Ishikawa (cell line): ENCODE measurements around the gene SUPT5H.

Experiments used
- CEBPB ChIP-seq: IDR thresholded peaks from 2 replicates; pipeline ENCODE4 v1.6.1; 2012
- CREB1 ChIP-seq: IDR thresholded peaks from 2 replicates; pipeline ENCODE4 v1.6.1; 2012; ENCODE audit warnings: low read depth
- EGR1 ChIP-seq: IDR thresholded peaks from 2 replicates; pipeline ENCODE4 v1.6.1; 2012
- EP300 ChIP-seq: IDR thresholded peaks from 2 replicates; pipeline ENCODE4 v1.6.1; 2012; ENCODE audit warnings: borderline replicate concordance
- FOXM1 ChIP-seq: IDR thresholded peaks from 2 replicates; pipeline ENCODE4 v1.6.1; 2012; ENCODE audit warnings: low read depth, borderline replicate concordance
- NFIC ChIP-seq: IDR thresholded peaks from 2 replicates; pipeline ENCODE4 v1.6.1; 2012
- RAD21 ChIP-seq: IDR thresholded peaks from 2 replicates; pipeline ENCODE4 v1.6.1; 2012; ENCODE audit warnings: low read depth
- TAF1 ChIP-seq: IDR thresholded peaks from 2 replicates; pipeline ENCODE4 v1.6.1; 2012; ENCODE audit warnings: low read depth, mild to moderate bottlenecking
- TCF12 ChIP-seq: IDR thresholded peaks from 2 replicates; pipeline ENCODE4 v1.6.1; 2012; ENCODE audit warnings: low read depth
- TEAD4 ChIP-seq: IDR thresholded peaks from 2 replicates; pipeline ENCODE4 v1.6.1; 2012
- YY1 ChIP-seq: IDR thresholded peaks from 2 replicates; pipeline ENCODE4 v1.6.1; 2012; ENCODE audit warnings: low read depth
- ZBTB7A ChIP-seq: IDR thresholded peaks from 2 replicates; pipeline ENCODE4 v1.6.1; 2012; ENCODE audit warnings: low read depth
- TF ChIP-seq, protein P1 (sequence below): IDR thresholded peaks from 2 replicates; pipeline ENCODE4 v1.6.1; 2012
- TF ChIP-seq, protein P2 (sequence below): IDR thresholded peaks from 2 replicates; pipeline ENCODE4 v1.6.1; 2012
- TF ChIP-seq, protein P3 (sequence below): IDR thresholded peaks from 2 replicates; pipeline ENCODE4 v1.6.1; 2012; ENCODE audit warnings: low read depth, mild to moderate bottlenecking

SUPT5H gene

DNA sequence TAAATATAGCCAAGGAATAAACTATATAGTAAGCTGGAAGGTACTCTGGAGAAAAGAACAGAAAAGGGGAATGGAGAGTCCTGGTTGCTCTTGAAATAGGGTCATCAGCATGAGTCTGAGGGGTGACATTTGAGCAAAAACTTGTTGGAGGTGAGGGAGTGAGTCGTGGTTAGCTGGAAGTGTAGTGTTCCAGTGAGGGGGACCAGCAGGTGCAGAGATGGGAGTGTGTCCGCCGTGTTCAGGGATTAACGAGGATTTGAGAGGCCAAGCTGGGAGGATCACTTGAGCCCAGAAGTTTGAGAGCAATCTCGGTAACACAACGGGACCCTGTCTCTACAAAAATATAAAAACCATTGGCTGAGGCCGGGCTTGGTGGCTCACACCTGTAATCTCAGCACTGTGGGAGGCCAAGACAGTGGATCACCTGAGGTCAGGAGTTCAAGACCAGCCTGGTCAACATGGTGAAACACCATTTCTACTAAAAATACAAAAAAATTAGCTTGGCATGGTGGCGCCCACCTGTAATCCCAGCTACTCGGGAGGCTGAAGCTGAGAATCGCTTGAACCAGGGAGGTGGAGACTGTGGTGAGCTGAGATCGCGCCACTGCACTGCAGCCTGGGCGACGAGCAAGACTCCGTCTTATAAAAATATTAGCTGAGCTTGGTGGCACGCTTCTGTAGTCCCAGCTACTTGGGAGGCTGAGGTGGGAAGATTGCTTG lies 1.1 kb downstream of the SUPT5H start:
- no peak for TF ChIP-seq CEBPB
- TF ChIP-seq, protein P1, sequence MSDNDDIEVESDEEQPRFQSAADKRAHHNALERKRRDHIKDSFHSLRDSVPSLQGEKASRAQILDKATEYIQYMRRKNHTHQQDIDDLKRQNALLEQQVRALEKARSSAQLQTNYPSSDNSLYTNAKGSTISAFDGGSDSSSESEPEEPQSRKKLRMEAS = no peak

DNA sequence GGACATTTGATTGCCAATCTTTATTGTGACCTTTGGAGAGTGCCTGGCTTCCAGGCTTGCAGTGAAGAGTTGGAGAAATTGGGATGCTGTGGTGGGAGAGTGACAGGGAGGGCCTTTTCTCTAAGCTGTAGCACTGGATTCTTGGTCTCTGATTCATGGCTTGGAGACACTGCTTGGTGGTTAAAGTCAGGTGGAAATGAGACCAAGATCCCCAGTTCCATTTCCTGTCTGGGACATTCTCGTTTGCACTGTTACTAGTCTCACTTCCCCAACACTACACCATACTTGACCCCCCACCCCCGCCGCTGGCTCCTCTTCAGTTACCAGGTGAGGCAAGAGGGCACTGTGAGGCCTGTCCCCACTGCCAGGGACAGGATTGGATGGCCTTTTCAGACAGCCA lies 2.9 kb downstream of the SUPT5H start:
- TF ChIP-seq CEBPB (no peak), FOXM1 (no peak), EGR1 (no peak), ZBTB7A (no peak), NFIC (no peak)

DNA sequence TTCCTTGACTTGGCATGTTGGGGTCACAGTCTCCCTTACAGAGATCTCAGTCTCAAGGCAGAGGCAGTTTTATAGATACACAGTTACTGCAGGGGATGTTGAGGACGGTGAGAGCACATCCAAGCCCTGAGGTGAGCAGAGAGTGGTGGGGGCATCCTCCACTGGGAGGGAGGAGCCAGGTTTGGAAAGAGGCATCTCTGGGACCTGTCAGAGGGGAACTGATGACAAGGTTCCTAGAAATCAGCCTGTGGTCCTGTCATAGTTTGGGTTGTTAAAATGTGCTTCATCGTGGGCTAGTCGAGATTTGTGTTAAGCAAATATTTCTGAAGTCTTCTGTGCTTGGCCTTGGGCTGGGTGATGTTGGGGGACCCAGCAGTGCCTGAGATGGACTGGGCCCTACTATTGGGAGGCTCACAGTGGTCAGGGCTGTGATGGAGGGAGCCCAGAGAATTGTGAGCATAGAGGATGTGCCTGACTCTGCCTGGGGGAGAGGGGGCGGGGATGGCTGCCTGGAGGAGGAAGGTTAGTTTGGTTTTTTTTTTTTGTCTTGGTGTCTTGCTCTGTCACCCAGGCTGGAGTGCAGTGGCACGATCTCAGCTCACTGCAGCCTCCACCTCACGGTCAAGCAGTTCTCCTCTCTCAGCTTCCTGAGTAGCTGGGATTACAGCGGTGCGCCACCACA lies 3.9 kb downstream of the SUPT5H start:
- TF ChIP-seq TCF12 (no peak), TEAD4 (no peak)
- TF ChIP-seq, protein P2, sequence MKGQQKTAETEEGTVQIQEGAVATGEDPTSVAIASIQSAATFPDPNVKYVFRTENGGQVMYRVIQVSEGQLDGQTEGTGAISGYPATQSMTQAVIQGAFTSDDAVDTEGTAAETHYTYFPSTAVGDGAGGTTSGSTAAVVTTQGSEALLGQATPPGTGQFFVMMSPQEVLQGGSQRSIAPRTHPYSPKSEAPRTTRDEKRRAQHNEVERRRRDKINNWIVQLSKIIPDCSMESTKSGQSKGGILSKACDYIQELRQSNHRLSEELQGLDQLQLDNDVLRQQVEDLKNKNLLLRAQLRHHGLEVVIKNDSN = no peak

DNA sequence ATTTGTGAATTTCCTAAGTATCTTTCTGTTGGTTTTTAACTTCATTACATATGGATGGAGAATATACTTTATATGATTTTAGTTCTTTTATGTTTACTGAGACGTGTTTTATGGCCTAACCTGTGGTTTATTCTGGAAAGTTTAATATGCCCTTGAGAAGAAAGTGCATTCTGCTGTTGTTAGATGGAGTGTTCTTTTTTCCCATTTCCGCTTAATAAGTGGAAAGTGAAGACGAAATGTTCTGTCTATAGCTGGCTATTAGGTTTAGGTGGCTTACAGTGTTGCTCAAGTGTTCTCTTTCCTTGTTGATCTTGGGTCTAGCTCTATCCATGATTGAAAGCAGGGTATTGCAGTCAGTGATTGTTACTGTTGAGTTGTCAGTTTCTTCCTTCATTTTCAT lies 18.0 kb downstream of the SUPT5H start:
- no peak for TF ChIP-seq TAF1
- TF ChIP-seq, protein P3, sequence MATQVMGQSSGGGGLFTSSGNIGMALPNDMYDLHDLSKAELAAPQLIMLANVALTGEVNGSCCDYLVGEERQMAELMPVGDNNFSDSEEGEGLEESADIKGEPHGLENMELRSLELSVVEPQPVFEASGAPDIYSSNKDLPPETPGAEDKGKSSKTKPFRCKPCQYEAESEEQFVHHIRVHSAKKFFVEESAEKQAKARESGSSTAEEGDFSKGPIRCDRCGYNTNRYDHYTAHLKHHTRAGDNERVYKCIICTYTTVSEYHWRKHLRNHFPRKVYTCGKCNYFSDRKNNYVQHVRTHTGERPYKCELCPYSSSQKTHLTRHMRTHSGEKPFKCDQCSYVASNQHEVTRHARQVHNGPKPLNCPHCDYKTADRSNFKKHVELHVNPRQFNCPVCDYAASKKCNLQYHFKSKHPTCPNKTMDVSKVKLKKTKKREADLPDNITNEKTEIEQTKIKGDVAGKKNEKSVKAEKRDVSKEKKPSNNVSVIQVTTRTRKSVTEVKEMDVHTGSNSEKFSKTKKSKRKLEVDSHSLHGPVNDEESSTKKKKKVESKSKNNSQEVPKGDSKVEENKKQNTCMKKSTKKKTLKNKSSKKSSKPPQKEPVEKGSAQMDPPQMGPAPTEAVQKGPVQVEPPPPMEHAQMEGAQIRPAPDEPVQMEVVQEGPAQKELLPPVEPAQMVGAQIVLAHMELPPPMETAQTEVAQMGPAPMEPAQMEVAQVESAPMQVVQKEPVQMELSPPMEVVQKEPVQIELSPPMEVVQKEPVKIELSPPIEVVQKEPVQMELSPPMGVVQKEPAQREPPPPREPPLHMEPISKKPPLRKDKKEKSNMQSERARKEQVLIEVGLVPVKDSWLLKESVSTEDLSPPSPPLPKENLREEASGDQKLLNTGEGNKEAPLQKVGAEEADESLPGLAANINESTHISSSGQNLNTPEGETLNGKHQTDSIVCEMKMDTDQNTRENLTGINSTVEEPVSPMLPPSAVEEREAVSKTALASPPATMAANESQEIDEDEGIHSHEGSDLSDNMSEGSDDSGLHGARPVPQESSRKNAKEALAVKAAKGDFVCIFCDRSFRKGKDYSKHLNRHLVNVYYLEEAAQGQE = no peak
- TF ChIP-seq, protein P1 = no peak
- no peak for TF ChIP-seq TEAD4
- no peak for TF ChIP-seq CREB1
- no peak for TF ChIP-seq FOXM1
- TF ChIP-seq YY1 = no peak
- no peak for TF ChIP-seq CEBPB
- TF ChIP-seq ZBTB7A = no peak
- no peak for TF ChIP-seq EP300
- TF ChIP-seq, protein P2 = no peak
- TF ChIP-seq TCF12 = no peak
- no peak for TF ChIP-seq EGR1
- no peak for TF ChIP-seq NFIC
- no peak for TF ChIP-seq RAD21

DNA sequence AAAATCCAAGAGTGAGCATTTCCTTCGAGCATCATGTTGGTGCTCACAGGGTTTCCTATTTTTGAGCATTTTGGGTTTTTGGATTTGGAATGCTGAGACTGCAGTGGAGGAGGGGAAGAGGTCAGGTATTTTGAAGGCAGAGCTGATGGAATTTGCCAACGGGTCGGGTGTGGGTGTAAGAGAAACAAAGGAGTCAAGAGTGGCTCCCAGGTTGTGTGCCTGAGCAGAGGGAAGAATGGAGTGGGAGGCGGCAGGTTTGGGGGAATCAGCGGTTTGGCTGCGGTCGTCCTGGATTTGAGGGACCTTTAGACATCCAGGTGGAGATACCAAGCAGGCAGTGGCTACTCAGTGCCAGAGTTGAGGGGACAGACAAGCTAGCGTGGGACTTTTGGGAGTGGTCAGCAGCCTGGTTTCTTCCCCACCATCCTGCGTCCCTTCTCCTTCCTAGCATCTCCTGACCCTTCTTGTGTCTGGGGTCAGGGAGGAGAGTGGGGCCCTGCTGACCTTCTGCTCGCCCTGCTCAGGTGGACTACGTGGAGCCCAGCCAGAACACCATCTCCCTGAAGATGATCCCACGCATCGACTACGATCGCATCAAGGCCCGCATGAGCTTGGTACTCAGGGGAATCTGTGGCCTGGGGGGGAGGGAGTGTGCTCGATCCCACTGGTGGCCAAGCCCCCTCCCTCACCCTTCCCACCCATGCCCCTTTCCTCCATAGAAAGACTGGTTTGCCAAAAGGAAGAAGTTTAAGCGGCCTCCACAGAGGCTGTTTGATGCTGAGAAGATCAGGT lies 20.8 kb downstream of the SUPT5H start:
- TF ChIP-seq TEAD4 = no peak
- no peak for TF ChIP-seq NFIC
- TF ChIP-seq TCF12 = no peak
- no peak for TF ChIP-seq EGR1
- TF ChIP-seq RAD21 = no peak
- TF ChIP-seq, protein P1 = no peak
- no peak for TF ChIP-seq EP300
- no peak for TF ChIP-seq FOXM1
- TF ChIP-seq ZBTB7A = no peak
- TF ChIP-seq, protein P2 = no peak
- TF ChIP-seq CREB1 = no peak
- no peak for TF ChIP-seq CEBPB
- TF ChIP-seq, protein P3 = no peak
- no peak for TF ChIP-seq YY1
- no peak for TF ChIP-seq TAF1
